GM19023 (cell line): ENCODE measurements around the gene PPT2.

ENCODE experiments used
- ATAC-seq: cut with Tn5 transposase; IDR thresholded peaks from one replicate; pipeline ENCODE4 v1.9.1; 2021; ENCODE audit warnings: mild to moderate bottlenecking, moderate library complexity; ENCODE audit not compliant: unreplicated experiment

The PPT2 gene

GRCh38 chr6:32151181-32151862 lies 2.6 kb upstream of the PPT2 start:
- ATAC-seq = no peak

DNA sequence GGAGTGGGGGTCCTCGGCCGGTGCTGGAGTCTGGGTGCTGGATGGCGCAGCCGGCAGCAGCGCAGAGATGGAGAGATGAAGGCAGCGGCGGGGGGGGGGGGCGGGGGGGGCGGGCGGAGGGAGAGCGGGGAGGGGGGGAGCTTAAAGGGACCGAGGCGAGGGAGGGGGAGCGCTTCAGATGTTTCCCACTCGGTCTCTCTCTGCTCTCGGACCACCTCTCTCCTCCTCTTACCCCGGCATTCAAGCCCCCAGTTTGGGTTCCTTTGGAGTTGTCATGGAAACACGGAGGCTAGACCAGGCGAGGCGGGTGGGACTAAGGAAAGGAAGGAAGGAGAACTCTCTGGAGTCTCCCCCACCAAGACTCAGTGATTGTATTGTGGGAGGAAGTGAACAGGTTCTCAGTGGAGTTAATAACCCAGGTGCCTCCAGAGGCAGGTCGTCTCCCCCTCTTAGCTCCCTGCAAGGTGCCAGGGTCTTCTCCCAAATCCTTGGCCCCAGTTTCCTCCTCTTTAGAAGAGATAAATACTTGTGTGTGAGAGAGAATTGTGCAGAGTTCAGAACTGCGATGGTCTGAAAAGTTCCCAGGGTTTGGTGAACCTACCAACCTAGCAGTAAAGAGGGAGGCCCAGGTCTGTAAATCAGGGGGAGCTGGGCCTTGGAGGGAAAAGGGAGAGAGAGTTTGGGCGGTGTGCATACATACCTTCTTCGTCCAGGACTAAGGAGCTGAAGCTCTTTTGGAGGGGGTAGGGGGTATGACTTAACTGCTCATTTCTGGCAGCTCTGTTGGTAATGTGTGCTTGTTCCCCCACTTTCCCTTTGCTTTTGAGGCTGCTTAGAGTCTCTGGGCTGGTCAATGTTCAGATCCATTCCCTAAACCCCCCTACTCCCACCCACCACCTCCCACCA lies 1.8 kb upstream of the PPT2 start, which contains the start of gene PRRT1:
Gene PRRT1, minus strand, starts transcription at position 77 of the 906 bp plus-strand sequence. CDS start 112 bp downstream, outside the sequence.
- ATAC-seq = no peak

- no peak for ATAC-seq
Measured at GRCh38 chr6:32152769-32153563, 975 bp upstream of the PPT2 start.

DNA sequence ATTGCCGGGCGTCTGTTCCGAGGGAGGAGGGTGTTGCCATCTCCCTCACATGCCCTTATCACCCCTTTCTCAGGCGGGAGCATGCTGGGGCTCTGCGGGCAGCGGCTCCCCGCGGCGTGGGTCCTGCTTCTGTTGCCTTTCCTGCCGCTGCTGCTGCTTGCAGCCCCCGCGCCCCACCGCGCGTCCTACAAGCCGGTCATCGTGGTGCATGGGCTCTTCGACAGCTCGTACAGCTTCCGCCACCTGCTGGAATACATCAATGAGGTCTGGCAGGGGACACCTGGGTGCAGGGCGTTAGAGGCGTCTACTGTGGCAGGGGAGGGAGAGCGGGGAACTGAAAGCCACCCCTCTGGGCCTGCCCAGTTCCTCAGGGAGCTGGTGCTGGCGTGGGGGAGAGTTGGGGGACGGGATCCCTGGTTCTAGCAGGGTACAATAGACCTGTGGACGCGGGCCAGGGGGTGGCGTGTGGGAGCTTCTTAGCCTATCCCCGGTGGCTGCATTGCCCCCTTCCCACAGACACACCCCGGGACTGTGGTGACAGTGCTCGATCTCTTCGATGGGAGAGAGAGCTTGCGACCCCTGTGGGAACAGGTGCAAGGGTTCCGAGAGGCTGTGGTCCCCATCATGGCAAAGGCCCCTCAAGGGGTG lies 697 bp downstream of the PPT2 start:
- ATAC-seq = peak; percentile 56

DNA sequence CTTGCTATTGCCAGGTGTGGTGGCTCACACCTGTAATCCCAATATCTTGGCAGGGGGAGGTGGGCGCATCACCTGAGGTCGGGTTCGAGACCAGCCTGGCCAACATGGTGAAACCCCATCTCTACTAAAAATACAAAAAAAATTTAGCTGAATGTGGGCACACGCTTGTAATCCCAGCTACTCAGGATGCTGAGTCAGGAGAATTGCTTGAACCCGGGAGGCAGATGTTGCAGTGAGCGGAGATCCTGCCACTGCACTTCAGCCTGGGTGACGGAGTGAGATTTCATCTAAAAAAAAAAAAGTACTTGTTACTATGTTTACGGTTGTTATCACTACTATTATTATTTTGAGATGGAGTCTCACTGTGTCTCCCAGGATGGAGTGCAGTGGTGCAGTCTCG lies 3.0 kb downstream of the PPT2 start:
- ATAC-seq = no peak

GRCh38 chr6:32158052-32158451 lies 4.1 kb downstream of the PPT2 start:
- ATAC-seq = no peak

- ATAC-seq = no peak
Measured at GRCh38 chr6:32163559-32164258, 9.8 kb downstream of the PPT2 start.

DNA sequence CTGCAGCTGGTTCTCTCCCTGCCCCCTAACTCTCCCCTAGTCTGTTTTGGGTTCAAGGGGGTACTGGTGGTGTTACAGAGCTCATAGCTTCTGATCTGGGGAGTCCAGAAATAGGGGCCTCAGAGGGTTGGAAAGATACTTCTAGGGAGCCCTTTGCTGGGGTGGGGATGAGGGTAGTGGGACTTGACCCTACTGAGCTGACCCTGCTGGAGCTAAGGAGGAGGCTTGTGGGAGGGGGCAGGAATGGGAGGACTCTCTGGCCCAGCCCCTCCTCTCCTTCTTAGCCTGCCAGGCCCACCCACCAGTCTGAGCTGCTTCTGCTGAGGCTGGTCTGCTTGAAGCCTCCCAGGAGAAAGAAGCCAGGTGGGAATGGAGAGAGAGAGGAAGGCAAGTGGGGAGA lies 10.4 kb downstream of the PPT2 start, which contains the start of gene EGFL8:
Gene EGFL8, plus strand, starts transcription at position 301 of the 400 bp plus-strand sequence. CDS start 1,571 bp downstream, outside the sequence.
- ATAC-seq = no peak

GRCh38 chr6:32166411-32167061 lies 12.6 kb downstream of the PPT2 start:
- ATAC-seq = no peak

- ATAC-seq = no peak
Measured at GRCh38 chr6:32167154-32167760, 13.3 kb downstream of the PPT2 start.

DNA sequence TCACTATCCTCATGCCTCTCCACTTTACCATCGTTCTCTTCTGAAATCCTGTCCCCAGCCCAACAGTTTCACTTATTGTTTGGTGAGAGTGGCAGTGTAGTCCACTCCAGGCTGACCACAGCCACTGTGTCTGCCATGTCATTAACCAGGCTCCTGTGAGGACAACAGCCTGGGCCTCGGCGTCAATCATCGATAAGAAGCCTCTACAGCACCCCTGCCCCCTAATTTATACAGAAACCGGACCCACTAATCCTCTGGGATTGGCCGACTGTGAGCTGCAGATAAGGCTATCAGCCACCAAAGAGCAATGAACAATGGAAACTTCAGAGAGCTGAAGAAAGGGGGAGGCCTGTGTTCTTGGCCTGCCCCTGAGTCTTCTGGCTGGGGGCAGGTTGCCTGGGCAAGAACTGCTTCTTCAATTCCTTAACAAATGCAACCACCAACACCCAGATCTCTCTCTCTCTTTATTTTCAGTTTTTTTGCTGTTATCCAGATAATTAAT lies 13.9 kb downstream of the PPT2 start:
- ATAC-seq = no peak

DNA sequence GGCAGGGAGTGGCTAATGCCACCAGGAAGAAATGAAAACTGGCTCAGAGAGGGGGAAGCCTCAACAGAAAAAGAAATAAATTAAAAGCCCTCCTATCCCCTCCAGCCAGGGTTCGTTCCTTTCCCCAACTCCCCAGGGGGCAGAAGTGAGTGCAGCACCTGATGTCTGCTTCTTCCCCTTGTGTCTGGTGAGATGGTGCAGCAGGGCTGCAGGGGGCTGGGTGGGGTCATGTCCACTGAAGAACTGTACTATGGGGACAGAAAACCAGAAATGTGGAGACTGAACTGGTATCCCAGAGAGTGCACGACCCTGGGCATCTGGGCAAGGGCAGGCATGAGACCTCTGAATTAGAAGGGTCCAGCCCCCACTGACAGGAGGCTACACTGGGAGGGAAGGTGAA lies 14.4 kb downstream of the PPT2 start:
- no peak for ATAC-seq

GRCh38 chr6:32168807-32169591 lies 15.1 kb downstream of the PPT2 start:
- no peak for ATAC-seq

GRCh38 chr6:32170294-32170693 lies 16.4 kb downstream of the PPT2 start:
- no peak for ATAC-seq

- ATAC-seq = no peak
Measured at GRCh38 chr6:32171234-32171633, 17.3 kb downstream of the PPT2 start.

GRCh38 chr6:32173051-32173727 lies 19.2 kb downstream of the PPT2 start:
- no peak for ATAC-seq

GRCh38 chr6:32174416-32174815 lies 20.5 kb downstream of the PPT2 start:
- no peak for ATAC-seq

- ATAC-seq = no peak
Measured at GRCh38 chr6:32175322-32175710, 21.4 kb downstream of the PPT2 start.
